Right ventricle myocardium inferior (tissue), 1 donor: ENCODE data around the gene SLC16A12. TPM values are rescaled to one million over a fixed set of nuclear protein-coding genes. Genes with fewer than 3 reads are reported as not detected.
A peak's percentile ranks its signal among the peaks of the same experiment; 100 is the strongest.

Experiments
- ATAC-seq: fragments of 200-7000 bp; cut with Tn5 transposase; one replicate; pipeline ENCODE4 v1.9.1; 2020; ENCODE audit warnings: mild to moderate bottlenecking, moderate library complexity
- DNase-seq: peaks from one replicate; pipeline ENCODE4 v3.0.0; 2021; ENCODE audit errors: missing footprints
- intact Hi-C: fragments of 100-400 bp; cut with DNase I; formaldehyde crosslinking; loops from one replicate; pipeline ENCODE4 v1.11.0; 2022
- total RNA-seq: library from RNA; stranded (reverse); fragmentation: NEBNext Ultra II Directional; extraction: Animal tissue kit (Norgen Biotek cat#: 25700); gene quantifications from one replicate; pipeline ENCODE4 v1.2.1, GENCODE V29; 2021
- donor health status: DM: no; HTN: yes; CAD: no; lungs with severe emphysema.

SLC16A12 gene
- total RNA-seq, 1 donor from 2014 or later = 1.1 TPM

- peak; percentile 45 for ATAC-seq
- no peak for DNase-seq
- intact Hi-C loops = no loop called here
These were observed 56.4 kb downstream of the SLC16A12 start for GRCh38 chr10:89478739-89479654.

- DNase-seq (no peak), ATAC-seq (no peak)
- intact Hi-C loops = no loop called here
These were observed 57.2 kb downstream of the SLC16A12 start for GRCh38 chr10:89478085-89478738.

- ATAC-seq (no peak), DNase-seq (no peak)
- intact Hi-C loops = no loop called here
These were observed 59.2 kb downstream of the SLC16A12 start for GRCh38 chr10:89476150-89476549.

- DNase-seq (no peak), ATAC-seq (no peak)
- intact Hi-C loops = no loop called here
These were observed 59.8 kb downstream of the SLC16A12 start for GRCh38 chr10:89475591-89475998.

- intact Hi-C loops = no loop called here
- ATAC-seq (peak; percentile 56), DNase-seq (no peak)
These were observed 60.3 kb downstream of the SLC16A12 start for GRCh38 chr10:89475125-89475524.

- DNase-seq (no peak), ATAC-seq (no peak)
- intact Hi-C loops = no loop called here
These were observed 60.9 kb downstream of the SLC16A12 start for GRCh38 chr10:89474452-89474851.

GRCh38 chr10:89471110-89471809, 64.1 kb downstream of the SLC16A12 start:
- intact Hi-C loops = no loop called here

GRCh38 chr10:89470628-89471027, 64.8 kb downstream of the SLC16A12 start:
- no peak for ATAC-seq
- DNase-seq = no peak
- intact Hi-C loops = no loop called here

More at GRCh38 chr10:89471110-89471809, 64.1 kb downstream of the SLC16A12 start:
- no peak for ATAC-seq
- no peak for DNase-seq

- intact Hi-C loops = loop anchor here (5.0 kb wide), 2 partner anchors 42 to 83 kb away; no protein-coding TSS in a partner anchor
- DNase-seq (no peak), ATAC-seq (no peak)
These were observed 65.9 kb downstream of the SLC16A12 start for GRCh38 chr10:89469517-89469916.

- ATAC-seq (no peak), DNase-seq (no peak)
- intact Hi-C loops = loop anchor here (5.0 kb wide), 2 partner anchors 41 to 84 kb away; no protein-coding TSS in a partner anchor
These were observed 67.0 kb downstream of the SLC16A12 start for GRCh38 chr10:89468191-89468965.

GRCh38 chr10:89466599-89467035, 68.8 kb downstream of the SLC16A12 start:
- DNase-seq (no peak), ATAC-seq (peak; percentile 42)
- intact Hi-C loops = loop anchor here (5.0 kb wide), 2 partner anchors 39 to 86 kb away; no protein-coding TSS in a partner anchor

GRCh38 chr10:89465196-89465595, 70.2 kb downstream of the SLC16A12 start:
- DNase-seq = no peak
- no peak for ATAC-seq
- intact Hi-C loops = loop anchor here (5.0 kb wide), 2 partner anchors 38 to 87 kb away; no protein-coding TSS in a partner anchor

GRCh38 chr10:89463846-89464537, 71.4 kb downstream of the SLC16A12 start:
- intact Hi-C loops = no loop called here
- no peak for ATAC-seq
- DNase-seq = no peak

- DNase-seq = no peak
- intact Hi-C loops = no loop called here
- no peak for ATAC-seq
These were observed 76.6 kb downstream of the SLC16A12 start for GRCh38 chr10:89458784-89459183.

- ATAC-seq (no peak), DNase-seq (no peak)
- intact Hi-C loops = no loop called here
These were observed 77.1 kb downstream of the SLC16A12 start for GRCh38 chr10:89458291-89458690.

- DNase-seq = no peak
- intact Hi-C loops = no loop called here
- no peak for ATAC-seq
These were observed 80.6 kb downstream of the SLC16A12 start for GRCh38 chr10:89454561-89455347.

- DNase-seq (no peak), ATAC-seq (no peak)
- intact Hi-C loops = no loop called here
These were observed 83.2 kb downstream of the SLC16A12 start for GRCh38 chr10:89452193-89452592.
